Karpas-422 (cell line): ENCODE measurements around the gene DEDD2. TPM values are rescaled to one million over a fixed set of nuclear protein-coding genes. Genes with fewer than 3 reads are reported as not detected.

Source experiments
- DNase-seq: peaks from one replicate; pipeline ENCODE4 v3.0.0-alpha.2; 2015
- H2AFZ ChIP-seq: fragments of 200-600 bp; sonication (generic); 2 replicates; pipeline ENCODE4 v1.6.1; 2014; ENCODE audit warnings: antibody characterized with exemption, low read length, mixed read lengths
- H3K27ac ChIP-seq: fragments of 200-600 bp; sonication (generic); 2 replicates; pipeline ENCODE4 v1.5.1; 2014; ENCODE audit warnings: mild to moderate bottlenecking, low read length, moderate library complexity
- H3K27me3 ChIP-seq: fragments of 200-600 bp; sonication (generic); 2 replicates; pipeline ENCODE4 v1.6.1; 2014; ENCODE audit warnings: low read length, mixed read lengths
- H3K36me3 ChIP-seq: fragments of 200-600 bp; sonication (generic); 2 replicates; pipeline ENCODE4 v1.6.1; 2014; ENCODE audit warnings: low read length, mixed read lengths; ENCODE audit not compliant: insufficient read depth
- H3K4me1 ChIP-seq: fragments of 200-600 bp; sonication (generic); 2 replicates; pipeline ENCODE4 v1.6.1; 2014; ENCODE audit warnings: mild to moderate bottlenecking, low read length, mixed read lengths
- H3K4me2 ChIP-seq: fragments of 200-600 bp; sonication (generic); 2 replicates; pipeline ENCODE4 v1.6.1; 2014; ENCODE audit warnings: low read length, low read depth, mild to moderate bottlenecking; ENCODE audit not compliant: poor library complexity, severe bottlenecking
- H3K4me3 ChIP-seq: fragments of 200-600 bp; sonication (generic); 2 replicates; pipeline ENCODE4 v1.5.1; 2014; ENCODE audit warnings: mild to moderate bottlenecking, antibody characterized with exemption, low read length, mixed read lengths
- H3K79me2 ChIP-seq: fragments of 200-600 bp; sonication (generic); 2 replicates; pipeline ENCODE4 v1.6.1; 2014; ENCODE audit warnings: mild to moderate bottlenecking, low read length, mixed read lengths
- H3K9ac ChIP-seq: fragments of 200-600 bp; sonication (generic); 2 replicates; pipeline ENCODE4 v1.6.0; 2014; ENCODE audit warnings: low read length
- H3K9me2 ChIP-seq: fragments of 200-600 bp; sonication (generic), shearing (Covaris generic); replicated peaks from 2 replicates; pipeline ENCODE4 v1.6.0; 2014; ENCODE audit warnings: mild to moderate bottlenecking, low read length, moderate library complexity; ENCODE audit not compliant: insufficient read depth
- H3K9me3 ChIP-seq: fragments of 300-700, 200-600 bp; sonication (generic); 2 replicates; pipeline ENCODE4 v1.6.1; 2014; ENCODE audit warnings: low read length, mixed read lengths
- H4K20me1 ChIP-seq: fragments of 200-600 bp; sonication (generic); 2 replicates; pipeline ENCODE4 v1.6.1; 2014; ENCODE audit warnings: mild to moderate bottlenecking, antibody characterized with exemption, low read length, low read depth; ENCODE audit not compliant: insufficient read depth
- total RNA-seq: library from RNA; depleted of rRNA; stranded (reverse); fragments of >200 nt; shearing (Covaris generic); gene quantifications from 2 replicates; pipeline ENCODE4 v1.2.3, GENCODE V29; 2014; ENCODE audit warnings: low replicate concordance

Gene DEDD2
- total RNA-seq, 1 experiment from 2014 or later = 16.3 TPM

- H3K9me3 ChIP-seq = no peaks in the 10 kb centered on the region
- H3K36me3 ChIP-seq = peaks cover 20% of the 10 kb centered on the region
- H2AFZ ChIP-seq = no peak overlapping the region
- no peak overlapping the region for H3K27ac ChIP-seq
- H3K9me2 ChIP-seq = no peaks in the 10 kb centered on the region
- no peaks in the 10 kb centered on the region for H3K4me1 ChIP-seq
- H3K4me2 ChIP-seq = no peak overlapping the region
- peaks cover 6% of the 10 kb centered on the region; the same call in 1 of the 2 replicates for H4K20me1 ChIP-seq
- no peak for DNase-seq
- H3K9ac ChIP-seq = no peak overlapping the region
- H3K27me3 ChIP-seq = no peaks in the 10 kb centered on the region
- H3K4me3 ChIP-seq = no peak overlapping the region
- H3K79me2 ChIP-seq = peaks cover 6% of the 10 kb centered on the region
These were observed 16.3 kb upstream of the DEDD2 start for GRCh38 chr19:42233678-42234292.

- no peaks in the 10 kb centered on the region for H3K27me3 ChIP-seq
- H3K27ac ChIP-seq = no peak overlapping the region
- H2AFZ ChIP-seq = no peak overlapping the region
- H3K9me3 ChIP-seq = no peaks in the 10 kb centered on the region
- no peak overlapping the region for H3K4me3 ChIP-seq
- no peak overlapping the region for H3K9ac ChIP-seq
- H3K79me2 ChIP-seq = peaks cover 3% of the 10 kb centered on the region
- H4K20me1 ChIP-seq = peaks cover 6% of the 10 kb centered on the region; the same call in 1 of the 2 replicates
- DNase-seq = no peak
- H3K9me2 ChIP-seq = no peaks in the 10 kb centered on the region
- H3K4me1 ChIP-seq = no peaks in the 10 kb centered on the region
- no peak overlapping the region for H3K4me2 ChIP-seq
- H3K36me3 ChIP-seq = peaks cover 20% of the 10 kb centered on the region
These were observed 15.6 kb upstream of the DEDD2 start for GRCh38 chr19:42233106-42233505.

GRCh38 chr19:42232435-42232834, 15.0 kb upstream of the DEDD2 start:
- DNase-seq = no peak
- Histone ChIP-seq H3K27me3 (no peaks in the 10 kb centered on the region), H3K9ac (no peak overlapping the region), H3K9me2 (no peaks in the 10 kb centered on the region), H3K36me3 (peaks cover 20% of the 10 kb centered on the region), H3K4me2 (no peak overlapping the region), H3K4me1 (no peaks in the 10 kb centered on the region), H3K9me3 (no peaks in the 10 kb centered on the region), H3K4me3 (no peak overlapping the region), H3K27ac (no peak overlapping the region), H3K79me2 (peaks cover 3% of the 10 kb centered on the region), H4K20me1 (peaks cover 6% of the 10 kb centered on the region; the same call in 1 of the 2 replicates), H2AFZ (no peak overlapping the region)

GRCh38 chr19:42230571-42230970, 13.1 kb upstream of the DEDD2 start:
- Histone ChIP-seq H3K4me2 (no peak overlapping the region), H3K9me3 (no peaks in the 10 kb centered on the region), H3K9ac (no peak overlapping the region), H3K4me1 (no peaks in the 10 kb centered on the region), H3K79me2 (peaks cover 3% of the 10 kb centered on the region), H3K27ac (no peak overlapping the region), H2AFZ (no peak overlapping the region), H4K20me1 (peaks cover 6% of the 10 kb centered on the region; the same call in 1 of the 2 replicates), H3K36me3 (peaks cover 14% of the 10 kb centered on the region), H3K4me3 (no peak overlapping the region), H3K9me2 (no peaks in the 10 kb centered on the region), H3K27me3 (no peaks in the 10 kb centered on the region)
- no peak for DNase-seq

- Histone ChIP-seq H3K9ac (no peak overlapping the region), H3K4me2 (no peak overlapping the region), H3K9me3 (no peaks in the 10 kb centered on the region), H3K9me2 (no peaks in the 10 kb centered on the region), H4K20me1 (peaks cover 6% of the 10 kb centered on the region; the same call in 1 of the 2 replicates), H3K36me3 (peaks cover 10% of the 10 kb centered on the region), H3K4me1 (no peaks in the 10 kb centered on the region), H3K79me2 (peaks cover 3% of the 10 kb centered on the region), H2AFZ (no peak overlapping the region), H3K27me3 (no peaks in the 10 kb centered on the region), H3K27ac (no peak overlapping the region), H3K4me3 (no peak overlapping the region)
- DNase-seq = no peak
These were observed 12.4 kb upstream of the DEDD2 start for GRCh38 chr19:42229855-42230351.

- Histone ChIP-seq H3K4me2 (no peak overlapping the region), H3K27ac (no peak overlapping the region), H3K9me2 (no peaks in the 10 kb centered on the region), H3K4me3 (no peak overlapping the region), H3K27me3 (no peaks in the 10 kb centered on the region), H4K20me1 (peaks cover 6% of the 10 kb centered on the region; the same call in 1 of the 2 replicates), H3K9ac (no peak overlapping the region), H3K36me3 (peaks cover 10% of the 10 kb centered on the region), H3K9me3 (no peaks in the 10 kb centered on the region), H2AFZ (no peak overlapping the region), H3K79me2 (peaks cover 3% of the 10 kb centered on the region; the same call in 1 of the 2 replicates), H3K4me1 (no peaks in the 10 kb centered on the region)
- DNase-seq = no peak
These were observed 11.9 kb upstream of the DEDD2 start for GRCh38 chr19:42229301-42229854.

- no peak overlapping the region for H3K4me2 ChIP-seq
- no peak overlapping the region for H3K9ac ChIP-seq
- H3K36me3 ChIP-seq = peaks cover 10% of the 10 kb centered on the region; the same call in 1 of the 2 replicates
These were observed 11.2 kb upstream of the DEDD2 start for GRCh38 chr19:42228641-42229040.

GRCh38 chr19:42226886-42227285, 9.4 kb upstream of the DEDD2 start:
- Histone ChIP-seq H4K20me1 (no peaks in the 10 kb centered on the region; the same call in 1 of the 2 replicates), H3K9ac (no peak overlapping the region), H3K36me3 (peaks cover 2% of the 10 kb centered on the region; the same call in 1 of the 2 replicates), H3K4me2 (no peak overlapping the region), H3K9me2 (no peaks in the 10 kb centered on the region), H3K9me3 (no peaks in the 10 kb centered on the region), H3K27ac (no peak overlapping the region), H3K27me3 (no peaks in the 10 kb centered on the region), H3K4me3 (no peak overlapping the region), H2AFZ (no peak overlapping the region), H3K79me2 (peaks cover 15% of the 10 kb centered on the region), H3K4me1 (no peaks in the 10 kb centered on the region)
- DNase-seq = no peak

More at GRCh38 chr19:42228641-42229040, 11.2 kb upstream of the DEDD2 start:
- peaks cover 6% of the 10 kb centered on the region; the same call in 1 of the 2 replicates for H3K79me2 ChIP-seq
- no peak for DNase-seq
- H2AFZ ChIP-seq = no peak overlapping the region
- no peaks in the 10 kb centered on the region for H3K9me2 ChIP-seq
- H3K9me3 ChIP-seq = no peaks in the 10 kb centered on the region
- H3K27ac ChIP-seq = no peak overlapping the region
- peaks cover 2% of the 10 kb centered on the region; the same call in 1 of the 2 replicates for H4K20me1 ChIP-seq
- H3K27me3 ChIP-seq = no peaks in the 10 kb centered on the region
- no peak overlapping the region for H3K4me3 ChIP-seq
- H3K4me1 ChIP-seq = no peaks in the 10 kb centered on the region
